ENCODE data around the gene CTBP2. TPM values are rescaled to one million over a fixed set of nuclear protein-coding genes. Genes with fewer than 3 reads are reported as not detected.

Gene CTBP2
- total RNA-seq, 6 experiments from 2014 or later: 3.2 to 8.2 (median 5.4) TPM

GRCh38 chr10:125029584-125030242, 130.7 kb downstream of the CTBP2 start:
- peaks cover 0 to 6% (median 0%) of the 10 kb centered on the region in 4 donors for H3K4me1 ChIP-seq
- H3K36me3 ChIP-seq: no peaks in the 10 kb centered on the region
- intact Hi-C loops (cut with DNase I): no loop called here
- WGBS (ENCODE audit: insufficient coverage, low coverage, low lambda C conversion rate, missing lambda C conversion rate): 60% methylated on average over 5 of the region's 7 CpGs
- H3K9me3 ChIP-seq: no peaks in the 10 kb centered on the region
- ATAC-seq (no peak), DNase-seq (no peak)
- no peaks in the 10 kb centered on the region for H3K27me3 ChIP-seq
- H3K27ac ChIP-seq: no peak overlapping the region
- no peak overlapping the region for H3K4me3 ChIP-seq
- TF ChIP-seq CTCF (IDR thresholded peaks at IDR 0.05) (no peak), POLR2A (IDR thresholded peaks at IDR 0.05) (no peak)

GRCh38 chr10:125027871-125028869, 132.2 kb downstream of the CTBP2 start:
- Histone ChIP-seq H3K36me3 (no peaks in the 10 kb centered on the region), H3K27ac (no peak overlapping the region), H3K4me3 (no peak overlapping the region), H3K9me3 (no peaks in the 10 kb centered on the region), H3K4me1 (peaks cover 0 to 22% (median 2%) of the 10 kb centered on the region in 4 donors), H3K27me3 (no peaks in the 10 kb centered on the region)
- 68% methylated on average over 8 of the region's 17 CpGs for WGBS (ENCODE audit: insufficient coverage, low coverage, low lambda C conversion rate, missing lambda C conversion rate)
- TF ChIP-seq POLR2A (IDR thresholded peaks at IDR 0.05) (no peak), CTCF (IDR thresholded peaks at IDR 0.05) (no peak)
- DNase-seq (no peak), ATAC-seq (no peak)
- intact Hi-C loops (cut with DNase I): no loop called here

GRCh38 chr10:125026974-125027735, 133.2 kb downstream of the CTBP2 start:
- ATAC-seq (no peak), DNase-seq (no peak)
- intact Hi-C loops (cut with DNase I): no loop called here
- WGBS (ENCODE audit: insufficient coverage, low coverage, low lambda C conversion rate, missing lambda C conversion rate): 90% methylated on average over 2 of the region's 40 CpGs
- H3K36me3 ChIP-seq: no peaks in the 10 kb centered on the region
- no peaks in the 10 kb centered on the region for H3K9me3 ChIP-seq
- H3K4me1 ChIP-seq: peaks cover 0 to 22% (median 4%) of the 10 kb centered on the region in 4 donors
- no peak overlapping the region for H3K4me3 ChIP-seq
- H3K27ac ChIP-seq: no peak overlapping the region
- no peak for TF ChIP-seq CTCF (IDR thresholded peaks at IDR 0.05)
- no peak for TF ChIP-seq POLR2A (IDR thresholded peaks at IDR 0.05)
- no peaks in the 10 kb centered on the region for H3K27me3 ChIP-seq

Measured in right lobe of liver (tissue), 6 donors.